Skin of body (tissue), 2 donors: Measurements from ENCODE around the gene SLC38A2. TPM values are rescaled to one million over a fixed set of nuclear protein-coding genes. Genes with fewer than 3 reads are reported as not detected.
"Not testable (repeated sequence)": the region's sequence is repeated elsewhere in the genome, so short reads cannot be mapped to it uniquely, and the experiment has no call there.

Experiments used
- DNase-seq: peaks from one replicate; lab custom pipeline; 2025; lab: John Stamatoyannopoulos, UW
- total RNA-seq: library from RNA; depleted of rRNA; stranded (reverse); fragments of >200 nt; gene quantifications from one replicate; pipeline ENCODE4 v1.2.3, GENCODE V29; 2014

SLC38A2 gene
- total RNA-seq, 1 donor from 2014 or later, result 366 TPM

GRCh38 chr12:46361667-46362034 is 10.9 kb downstream of the SLC38A2 start:
- no peak for DNase-seq

- DNase-seq, result no peak
Observed at GRCh38 chr12:46360908-46361666, 11.5 kb downstream of the SLC38A2 start.

- DNase-seq, result no peak
Observed at GRCh38 chr12:46360370-46360769, 12.2 kb downstream of the SLC38A2 start.

GRCh38 chr12:46359667-46360280 is 12.8 kb downstream of the SLC38A2 start:
- DNase-seq, result no peak

- no peak for DNase-seq
Observed at GRCh38 chr12:46358791-46359666, 13.5 kb downstream of the SLC38A2 start.

- no peak for DNase-seq
Observed at GRCh38 chr12:46358325-46358700, 14.3 kb downstream of the SLC38A2 start.

GRCh38 chr12:46357438-46358324 is 14.9 kb downstream of the SLC38A2 start:
- no peak for DNase-seq

- DNase-seq, result no peak
Observed at GRCh38 chr12:46356655-46357437, 15.7 kb downstream of the SLC38A2 start.

GRCh38 chr12:46354802-46355199 is 17.8 kb downstream of the SLC38A2 start:
- no peak for DNase-seq

- no peak for DNase-seq
Observed at GRCh38 chr12:46354111-46354801, 18.3 kb downstream of the SLC38A2 start.

- DNase-seq, result peak; percentile 51
Observed at GRCh38 chr12:46351886-46352650, 20.5 kb downstream of the SLC38A2 start.

- no peak for DNase-seq
Observed at GRCh38 chr12:46351138-46351537, 21.4 kb downstream of the SLC38A2 start.

GRCh38 chr12:46349253-46349652 is 23.3 kb downstream of the SLC38A2 start:
- DNase-seq, result no peak

GRCh38 chr12:46343118-46343852 is 29.3 kb downstream of the SLC38A2 start:
- no peak for DNase-seq

GRCh38 chr12:46342562-46343033 is 30.0 kb downstream of the SLC38A2 start:
- peak; percentile 7 for DNase-seq

GRCh38 chr12:46339051-46339450 is 33.5 kb downstream of the SLC38A2 start:
- no peak for DNase-seq

- DNase-seq, result no peak
Observed at GRCh38 chr12:46332260-46332659, 40.3 kb downstream of the SLC38A2 start.

GRCh38 chr12:46325075-46325474 is 47.5 kb downstream of the SLC38A2 start:
- DNase-seq, result not testable (repeated sequence)
